Testis (tissue), 3 donors: ENCODE results near the gene SYF2. TPM values are rescaled to one million over a fixed set of nuclear protein-coding genes. Genes with fewer than 3 reads are reported as not detected.

Source experiments
- DNase-seq: peaks from one replicate; pipeline ENCODE4 v3.0.0-alpha.2; 2019
- H3K27ac ChIP-seq, 2 donors: fragments of 200-600 bp; sonication (generic); one replicate each; pipeline ENCODE4 v1.5.1; 2019
- H3K27me3 ChIP-seq: fragments of 200-600 bp; sonication (generic); one replicate; pipeline ENCODE4 v1.5.1; 2019
- H3K36me3 ChIP-seq: fragments of 200-600 bp; sonication (generic); one replicate; pipeline ENCODE4 v1.5.1; 2017; ENCODE audit warnings: low read depth; ENCODE audit errors: missing control alignments
- H3K4me1 ChIP-seq: fragments of 200-600 bp; sonication (generic); one replicate; pipeline ENCODE4 v1.5.1; 2019
- H3K4me3 ChIP-seq, 2 donors: fragments of 200-600 bp; sonication (generic); one replicate each; pipeline ENCODE4 v1.5.1; 2017 to 2019
- H3K9me3 ChIP-seq: fragments of 200-600 bp; sonication (generic); one replicate; pipeline ENCODE4 v1.5.1; 2017
- CTCF ChIP-seq, 3 experiments: fragments of 450-650 bp in 2 of 3; fragments of 200-600 bp in 1 of 3; sonication (generic) in 1 of 3; IDR thresholded peaks; one replicate each; pipeline ENCODE4 v1.5.1; 2016 to 2019; ENCODE audit warnings: antibody characterized with exemption in 3 of 3, mild to moderate bottlenecking in 2 of 3, moderate library complexity in 1 of 3
- POLR2A ChIP-seq: fragments of 450-650 bp; IDR thresholded peaks from one replicate; pipeline ENCODE4 v1.6.1; 2017; ENCODE audit warnings: antibody characterized with exemption, mild to moderate bottlenecking, moderate library complexity
- WGBS, 2 donors: methylation state at CpG; one replicate each; pipeline ENCODE4 v1.1.5; 2018; 5-methylcytosine and 5-hydroxymethylcytosine counted together
- intact Hi-C: fragments of 100-400 bp; cut with DNase I; formaldehyde crosslinking; loops from one replicate; pipeline ENCODE4 v1.15.1; 2023; ENCODE audit warnings: low total_unique reads
- polyA plus RNA-seq: library from polyadenylated mRNA; stranded (reverse); fragments of 350-450 nt; fragmentation: Illumina TruSeq; extraction: RNeasy Lipid Tissue Mini Kit (QIAGEN cat#74804); gene quantifications from one replicate; pipeline ENCODE4 v1.2.3, GENCODE V29; 2014; ENCODE audit warnings: low read depth, low replicate concordance; ENCODE audit not compliant: insufficient read depth
- total RNA-seq, 2 donors: library from RNA; depleted of rRNA; stranded (reverse); fragments of >200 nt; gene quantifications; one replicate each; pipeline ENCODE4 v1.2.3, GENCODE V29; 2016

The SYF2 gene
- total and polyA plus RNA-seq, 3 donors from 2014 or later, result 33.9 to 40.7 (median 38.2) TPM

- Histone ChIP-seq H3K27ac (no peak overlapping the region), H3K4me3 (no peak overlapping the region), H3K9me3 (no peaks in the 10 kb centered on the region), H3K27me3 (no peaks in the 10 kb centered on the region), H3K4me1 (no peaks in the 10 kb centered on the region), H3K36me3 (no peaks in the 10 kb centered on the region)
- WGBS, 2 donors, result 82 to 88% methylated on average over 3 of the region's 3 CpGs
- DNase-seq, result no peak
- intact Hi-C loops, result no loop called here
- TF ChIP-seq CTCF (IDR thresholded peaks at IDR 0.05), result no peak
- TF ChIP-seq POLR2A, result no peak
Measured at GRCh38 chr1:25223471-25223870, 8.8 kb downstream of the SYF2 start.

- Histone ChIP-seq H3K27ac (no peak overlapping the region), H3K4me1 (no peaks in the 10 kb centered on the region), H3K36me3 (no peaks in the 10 kb centered on the region), H3K4me3 (no peak overlapping the region), H3K9me3 (no peaks in the 10 kb centered on the region), H3K27me3 (no peaks in the 10 kb centered on the region)
- 87 to 92% methylated on average over 4 of the region's 4 CpGs for WGBS, 2 donors
- intact Hi-C loops, result no loop called here
- TF ChIP-seq CTCF (IDR thresholded peaks at IDR 0.05) (no peak), POLR2A (no peak)
- no peak for DNase-seq
Measured at GRCh38 chr1:25222606-25223005, 9.7 kb downstream of the SYF2 start.

GRCh38 chr1:25220666-25221065 lies 11.6 kb downstream of the SYF2 start:
- Histone ChIP-seq H3K36me3 (no peaks in the 10 kb centered on the region), H3K4me3 (no peak overlapping the region), H3K9me3 (no peaks in the 10 kb centered on the region), H3K27me3 (no peaks in the 10 kb centered on the region), H3K27ac (no peak overlapping the region), H3K4me1 (no peaks in the 10 kb centered on the region)
- no peak for TF ChIP-seq CTCF (IDR thresholded peaks at IDR 0.05)
- no peak for TF ChIP-seq POLR2A
- WGBS, 2 donors, result 72 to 83% methylated on average over 3 of the region's 3 CpGs
- intact Hi-C loops, result no loop called here
- DNase-seq, result no peak

- no peak for DNase-seq
- intact Hi-C loops, result no loop called here
- Histone ChIP-seq H3K27ac (no peak overlapping the region), H3K4me3 (no peak overlapping the region), H3K9me3 (no peaks in the 10 kb centered on the region), H3K36me3 (no peaks in the 10 kb centered on the region), H3K4me1 (no peaks in the 10 kb centered on the region), H3K27me3 (no peaks in the 10 kb centered on the region)
- TF ChIP-seq CTCF (IDR thresholded peaks at IDR 0.05), result no peak
- TF ChIP-seq POLR2A, result no peak
- 95 to 97% methylated on average over 9 of the region's 9 CpGs for WGBS, 2 donors
Measured at GRCh38 chr1:25219661-25220251, 12.5 kb downstream of the SYF2 start.

- Histone ChIP-seq H3K27ac (no peak overlapping the region), H3K27me3 (no peaks in the 10 kb centered on the region), H3K9me3 (no peaks in the 10 kb centered on the region), H3K4me1 (no peaks in the 10 kb centered on the region), H3K4me3 (no peak overlapping the region), H3K36me3 (no peaks in the 10 kb centered on the region)
- 86 to 92% methylated on average over 8 of the region's 8 CpGs for WGBS, 2 donors
- intact Hi-C loops, result no loop called here
- TF ChIP-seq POLR2A, result no peak
- no peak for TF ChIP-seq CTCF (IDR thresholded peaks at IDR 0.05)
- no peak for DNase-seq
Measured at GRCh38 chr1:25217598-25218232, 14.6 kb downstream of the SYF2 start.
